Dermis lymphatic vessel endothelial cell (primary cell): Measurements from ENCODE around the gene SYT13. TPM values are rescaled to one million over a fixed set of nuclear protein-coding genes. Genes with fewer than 3 reads are reported as not detected.

Experiments used
- total RNA-seq: library from RNA; depleted of rRNA; stranded (reverse); fragments of >200 nt; gene quantifications from 2 replicates; pipeline ENCODE4 v1.2.1, GENCODE V29; 2014

SYT13 gene
- total RNA-seq = 0.11 TPM in 1 of 2 replicates, not detected in the other

GRCh38 chr11:45285930-45286632, at the start of gene SYT13:
Gene SYT13 (minus strand): TSS chr11:45286341. CDS start chr11:45286207, 134 bp downstream.

Other genes with a start within 250 kb of the SYT13 start
- gene PRDM11, start 139.7 kb downstream of the SYT13 start, total RNA-seq = 6.6 and 7.7 TPM in 2 replicates